Measurements from ENCODE around the gene MMD2. TPM values are rescaled to one million over a fixed set of nuclear protein-coding genes. Genes with fewer than 3 reads are reported as not detected.

The MMD2 gene
- total RNA-seq, 2 experiments from 2014 or later: not detected

GRCh38 chr7:4879396-4880081, 79.4 kb downstream of the MMD2 start:
- TF ChIP-seq, protein P1, sequence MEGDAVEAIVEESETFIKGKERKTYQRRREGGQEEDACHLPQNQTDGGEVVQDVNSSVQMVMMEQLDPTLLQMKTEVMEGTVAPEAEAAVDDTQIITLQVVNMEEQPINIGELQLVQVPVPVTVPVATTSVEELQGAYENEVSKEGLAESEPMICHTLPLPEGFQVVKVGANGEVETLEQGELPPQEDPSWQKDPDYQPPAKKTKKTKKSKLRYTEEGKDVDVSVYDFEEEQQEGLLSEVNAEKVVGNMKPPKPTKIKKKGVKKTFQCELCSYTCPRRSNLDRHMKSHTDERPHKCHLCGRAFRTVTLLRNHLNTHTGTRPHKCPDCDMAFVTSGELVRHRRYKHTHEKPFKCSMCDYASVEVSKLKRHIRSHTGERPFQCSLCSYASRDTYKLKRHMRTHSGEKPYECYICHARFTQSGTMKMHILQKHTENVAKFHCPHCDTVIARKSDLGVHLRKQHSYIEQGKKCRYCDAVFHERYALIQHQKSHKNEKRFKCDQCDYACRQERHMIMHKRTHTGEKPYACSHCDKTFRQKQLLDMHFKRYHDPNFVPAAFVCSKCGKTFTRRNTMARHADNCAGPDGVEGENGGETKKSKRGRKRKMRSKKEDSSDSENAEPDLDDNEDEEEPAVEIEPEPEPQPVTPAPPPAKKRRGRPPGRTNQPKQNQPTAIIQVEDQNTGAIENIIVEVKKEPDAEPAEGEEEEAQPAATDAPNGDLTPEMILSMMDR (IDR thresholded peaks at IDR 0.05): no peak
- Mint-ChIP-seq H3K27ac (no peak overlapping the region), H3K36me3 (ENCODE audit: low read depth) (no peaks in the 10 kb centered on the region), H3K4me1 (ENCODE audit: low read depth) (peaks cover 7% of the 10 kb centered on the region), H3K27me3 (peaks cover 18% of the 10 kb centered on the region), H3K4me3 (no peak overlapping the region), H3K9me3 (no peaks in the 10 kb centered on the region)
- ATAC-seq (no peak), DNase-seq (no peak)
- intact Hi-C loops (cut with micrococcal nuclease): loop anchor here (10.0 kb wide), 2 partner anchors 85 to 265 kb away; no protein-coding TSS in a partner anchor
- ChIA-PET CTCF (interaction anchor here (1.1 kb wide), 1 partner anchor 32 kb away, joined by 3 read pairs; no protein-coding TSS in a partner anchor), POLR2A (no interaction called here)

GRCh38 chr7:4878336-4879335, 80.4 kb downstream of the MMD2 start:
- no peak overlapping the region for H3K4me3 Mint-ChIP-seq
- H3K4me1 Mint-ChIP-seq (ENCODE audit: low read depth): peaks cover 7% of the 10 kb centered on the region
- no peak overlapping the region for H3K27ac Mint-ChIP-seq

DNA sequence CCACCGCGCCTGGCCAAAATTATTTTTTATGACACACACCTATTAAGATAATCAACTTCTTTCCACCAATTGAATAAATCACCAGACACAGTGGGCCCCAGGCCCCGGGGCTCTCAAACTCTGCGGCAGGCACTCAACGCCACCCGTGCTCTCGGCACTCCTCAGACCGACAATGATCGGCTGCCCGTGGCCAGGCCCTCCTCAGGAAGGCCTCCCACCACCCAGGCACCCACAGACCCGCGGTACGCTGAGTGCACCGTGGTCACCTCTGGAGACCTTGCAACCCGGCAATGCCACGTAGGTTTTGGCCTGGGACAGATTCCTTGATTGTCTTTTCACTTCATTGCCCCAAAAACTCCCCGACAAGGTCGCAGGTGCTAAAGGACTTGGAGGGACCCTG, 82.4 kb downstream of the MMD2 start:
- Mint-ChIP-seq H3K36me3 (ENCODE audit: low read depth) (no peaks in the 10 kb centered on the region), H3K4me1 (ENCODE audit: low read depth) (no peaks in the 10 kb centered on the region), H3K9me3 (no peaks in the 10 kb centered on the region), H3K27me3 (peaks cover 15% of the 10 kb centered on the region), H3K27ac (no peak overlapping the region), H3K4me3 (no peak overlapping the region)
- ChIA-PET CTCF (no interaction called here), POLR2A (no interaction called here)
- intact Hi-C loops (cut with micrococcal nuclease): no loop called here
- TF ChIP-seq, protein P1 (IDR thresholded peaks at IDR 0.05): no peak
- DNase-seq (no peak), ATAC-seq (no peak)

More at GRCh38 chr7:4878336-4879335, 80.4 kb downstream of the MMD2 start:
- no peak for ATAC-seq
- POLR2A ChIA-PET: no interaction called here
- Mint-ChIP-seq H3K9me3 (no peaks in the 10 kb centered on the region), H3K27me3 (peaks cover 18% of the 10 kb centered on the region), H3K36me3 (ENCODE audit: low read depth) (no peaks in the 10 kb centered on the region)
- DNase-seq: no peak
- TF ChIP-seq, protein P1 (IDR thresholded peaks at IDR 0.05): no peak
- CTCF ChIA-PET: no interaction called here
- intact Hi-C loops (cut with micrococcal nuclease): no loop called here

- POLR2A ChIA-PET: no interaction called here
- CTCF ChIA-PET: no interaction called here
- Mint-ChIP-seq H3K27ac (no peak overlapping the region), H3K9me3 (no peaks in the 10 kb centered on the region), H3K4me3 (no peak overlapping the region), H3K4me1 (ENCODE audit: low read depth) (peaks cover 3% of the 10 kb centered on the region), H3K27me3 (peaks cover 17% of the 10 kb centered on the region), H3K36me3 (ENCODE audit: low read depth) (no peaks in the 10 kb centered on the region)
- no peak for DNase-seq
- intact Hi-C loops (cut with micrococcal nuclease): no loop called here
- TF ChIP-seq, protein P1 (IDR thresholded peaks at IDR 0.05): no peak
- ATAC-seq: no peak
Measured at GRCh38 chr7:4875391-4875790, 83.6 kb downstream of the MMD2 start.
